NB4 (cell line): Measurements from ENCODE around the gene TFAM.

Experiments
- MAX ChIP-seq: IDR thresholded peaks from 2 replicates; pipeline ENCODE4 v1.6.1; 2011; ENCODE audit warnings: low read depth, low read length
- POLR2A ChIP-seq: IDR thresholded peaks from 2 replicates; pipeline ENCODE4 v1.6.1; 2011; ENCODE audit warnings: mild to moderate bottlenecking; ENCODE audit not compliant: insufficient read length; ENCODE audit errors: extremely low read depth
- TF ChIP-seq, protein P1 (sequence below): IDR thresholded peaks from one replicate; pipeline ENCODE4 v1.5.1; 2012; ENCODE audit warnings: low read depth, low read length

DNA sequence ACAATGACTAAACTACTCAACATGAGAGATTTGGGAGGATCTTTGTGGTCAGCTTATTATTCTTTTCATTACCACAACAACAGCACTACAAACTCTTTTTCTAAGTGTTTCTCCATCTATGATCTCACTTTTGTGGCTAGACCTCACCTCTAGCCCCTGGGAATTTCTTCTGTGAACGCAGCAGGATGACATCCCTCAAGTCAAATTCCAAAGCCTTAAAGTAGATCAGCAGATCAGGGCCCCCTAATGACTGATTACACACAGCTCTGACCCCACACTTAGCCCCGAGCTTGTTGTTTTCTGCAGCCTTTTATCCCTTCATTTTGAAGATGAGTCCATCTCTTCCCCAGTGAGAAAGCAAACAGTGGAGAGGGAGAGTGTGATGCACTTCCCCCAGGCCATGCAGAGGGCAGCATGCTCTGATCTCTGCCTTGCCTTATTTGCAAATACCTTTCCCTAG, 27.3 kb downstream of the TFAM start:
- TF ChIP-seq, protein P1, sequence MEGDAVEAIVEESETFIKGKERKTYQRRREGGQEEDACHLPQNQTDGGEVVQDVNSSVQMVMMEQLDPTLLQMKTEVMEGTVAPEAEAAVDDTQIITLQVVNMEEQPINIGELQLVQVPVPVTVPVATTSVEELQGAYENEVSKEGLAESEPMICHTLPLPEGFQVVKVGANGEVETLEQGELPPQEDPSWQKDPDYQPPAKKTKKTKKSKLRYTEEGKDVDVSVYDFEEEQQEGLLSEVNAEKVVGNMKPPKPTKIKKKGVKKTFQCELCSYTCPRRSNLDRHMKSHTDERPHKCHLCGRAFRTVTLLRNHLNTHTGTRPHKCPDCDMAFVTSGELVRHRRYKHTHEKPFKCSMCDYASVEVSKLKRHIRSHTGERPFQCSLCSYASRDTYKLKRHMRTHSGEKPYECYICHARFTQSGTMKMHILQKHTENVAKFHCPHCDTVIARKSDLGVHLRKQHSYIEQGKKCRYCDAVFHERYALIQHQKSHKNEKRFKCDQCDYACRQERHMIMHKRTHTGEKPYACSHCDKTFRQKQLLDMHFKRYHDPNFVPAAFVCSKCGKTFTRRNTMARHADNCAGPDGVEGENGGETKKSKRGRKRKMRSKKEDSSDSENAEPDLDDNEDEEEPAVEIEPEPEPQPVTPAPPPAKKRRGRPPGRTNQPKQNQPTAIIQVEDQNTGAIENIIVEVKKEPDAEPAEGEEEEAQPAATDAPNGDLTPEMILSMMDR, result no peak
- TF ChIP-seq MAX (no peak), POLR2A (no peak)
